ENCODE measurements around the gene SPG21. TPM values are rescaled to one million over a fixed set of nuclear protein-coding genes. Genes with fewer than 3 reads are reported as not detected.

Gene SPG21
- total RNA-seq, 1 donor from 2014 or later, result 41.5 TPM

- no peak overlapping the region for H3K4me3 ChIP-seq
- H3K27ac ChIP-seq, result peak overlapping the region; percentile 75 to 84
- no peak for TF ChIP-seq CTCF (IDR thresholded peaks at IDR 0.05)
- peaks cover 0 to 1% of the 10 kb centered on the region in 2 donors for H3K36me3 ChIP-seq
- no peaks in the 10 kb centered on the region for H3K27me3 ChIP-seq
- peak in 1 of 2 donors; percentile 57 for DNase-seq (ENCODE audit: low spot score in 2 of 2)
- H3K4me1 ChIP-seq, result peaks cover 0 to 9% of the 10 kb centered on the region in 2 donors
- H3K9me3 ChIP-seq, result no peaks in the 10 kb centered on the region
- intact Hi-C loops (cut with DNase I), result no loop called here
Observed at GRCh38 chr15:64921711-64922110, 68.0 kb downstream of the SPG21 start.

- intact Hi-C loops (cut with DNase I), result no loop called here
- Histone ChIP-seq H3K4me3 (no peak overlapping the region), H3K36me3 (no peaks in the 10 kb centered on the region), H3K9me3 (no peaks in the 10 kb centered on the region), H3K4me1 (peaks cover 0 to 9% of the 10 kb centered on the region in 2 donors), H3K27ac (no peak overlapping the region), H3K27me3 (no peaks in the 10 kb centered on the region)
- DNase-seq (ENCODE audit: low spot score in 2 of 2), result no peak
- no peak for TF ChIP-seq CTCF (IDR thresholded peaks at IDR 0.05)
Observed at GRCh38 chr15:64919721-64920120, 70.0 kb downstream of the SPG21 start.

GRCh38 chr15:64917211-64917610 lies 72.5 kb downstream of the SPG21 start:
- H3K4me3 ChIP-seq, result no peak overlapping the region
- no peaks in the 10 kb centered on the region for H3K36me3 ChIP-seq
- intact Hi-C loops (cut with DNase I), result no loop called here
- peaks cover 0 to 10% of the 10 kb centered on the region in 2 donors for H3K4me1 ChIP-seq
- no peaks in the 10 kb centered on the region for H3K27me3 ChIP-seq
- TF ChIP-seq CTCF (IDR thresholded peaks at IDR 0.05), result no peak
- H3K27ac ChIP-seq, result no peak overlapping the region
- H3K9me3 ChIP-seq, result no peaks in the 10 kb centered on the region
- DNase-seq (ENCODE audit: low spot score in 2 of 2), result no peak

- Histone ChIP-seq H3K27me3 (no peaks in the 10 kb centered on the region), H3K4me1 (peaks cover 0 to 6% of the 10 kb centered on the region in 2 donors), H3K27ac (no peak overlapping the region), H3K4me3 (no peak overlapping the region), H3K9me3 (no peaks in the 10 kb centered on the region), H3K36me3 (no peaks in the 10 kb centered on the region)
- no peak for TF ChIP-seq CTCF (IDR thresholded peaks at IDR 0.05)
- no peak for DNase-seq (ENCODE audit: low spot score in 2 of 2)
- intact Hi-C loops (cut with DNase I), result no loop called here
Observed at GRCh38 chr15:64916365-64916764, 73.3 kb downstream of the SPG21 start.

GRCh38 chr15:64915518-64916227 lies 74.0 kb downstream of the SPG21 start:
- Histone ChIP-seq H3K36me3 (no peaks in the 10 kb centered on the region), H3K4me1 (peaks cover 0 to 11% of the 10 kb centered on the region in 2 donors), H3K27me3 (no peaks in the 10 kb centered on the region), H3K9me3 (no peaks in the 10 kb centered on the region), H3K27ac (no peak overlapping the region), H3K4me3 (no peak overlapping the region)
- no peak for DNase-seq (ENCODE audit: low spot score in 2 of 2)
- intact Hi-C loops (cut with DNase I), result no loop called here
- no peak for TF ChIP-seq CTCF (IDR thresholded peaks at IDR 0.05)

Other genes starting within 250 kb of the SPG21 start
- not detected for gene RBPMS2, start 214.3 kb downstream of the SPG21 start, total RNA-seq
- not detected for gene PIF1, start 164.3 kb downstream of the SPG21 start, total RNA-seq
- gene PLEKHO2, start 148.0 kb downstream of the SPG21 start, total RNA-seq, result 41.4 TPM
- 28.6 TPM for gene ANKDD1A, start 78.0 kb downstream of the SPG21 start, total RNA-seq
- gene MTFMT, start 39.7 kb upstream of the SPG21 start, total RNA-seq, result 54.7 TPM
- gene SLC51B, start 55.5 kb upstream of the SPG21 start, total RNA-seq, result not detected
- gene RASL12, start 78.1 kb upstream of the SPG21 start, total RNA-seq, result 187 TPM
- 0.21 TPM for gene KBTBD13, start 86.8 kb upstream of the SPG21 start, total RNA-seq
- 10.9 TPM for gene UBAP1L, start 125.3 kb upstream of the SPG21 start, total RNA-seq
- gene PDCD7, start 143.9 kb upstream of the SPG21 start, total RNA-seq, result 9.2 TPM
- 13.7 TPM for gene CLPX, start 195.4 kb upstream of the SPG21 start, total RNA-seq
- 1.8 TPM for gene CILP, start 221.6 kb upstream of the SPG21 start, total RNA-seq

Measured in ascending aorta (tissue), 2 donors.